Measurements from ENCODE around the gene GNB2. TPM values are rescaled to one million over a fixed set of nuclear protein-coding genes. Genes with fewer than 3 reads are reported as not detected.

GNB2 gene
- total RNA-seq, 1 experiment from 2014 or later: 174 TPM

- no peak overlapping the region for H2BK120ac ChIP-seq (ENCODE audit: low read depth, low read length, poor library complexity, severe bottlenecking)
- no peak overlapping the region for H4K91ac ChIP-seq (ENCODE audit: insufficient read length, low read depth, low read length)
- H3K9me3 Mint-ChIP-seq: no peaks in the 10 kb centered on the region
- no peak overlapping the region for H2AFZ ChIP-seq (ENCODE audit: low read length)
- H4K8ac ChIP-seq (replicated peaks; ENCODE audit: insufficient read length, low read depth, low read length): no peak overlapping the region
- no peak overlapping the region for H3K27ac ChIP-seq (ENCODE audit: insufficient read length, low read depth, low read length)
- H3K27me3 Mint-ChIP-seq (ENCODE audit: low read depth): peaks cover 30% of the 10 kb centered on the region
- no peak overlapping the region for H3K14ac ChIP-seq (ENCODE audit: insufficient read depth, low read length)
- no peak overlapping the region for H2BK5ac ChIP-seq (ENCODE audit: insufficient read length, low read length)
- no peak overlapping the region for H3K56ac ChIP-seq (ENCODE audit: insufficient read length, low read depth, low read length)
- no peaks in the 10 kb centered on the region for H3K9me3 ChIP-seq (ENCODE audit: control insufficient read depth, low read depth, low read length)
- H2BK20ac ChIP-seq (ENCODE audit: low read depth, low read length, poor library complexity, severe bottlenecking): no peak overlapping the region
- no peak overlapping the region for H2AK5ac ChIP-seq (ENCODE audit: insufficient read length, low read length)
- H3K27ac Mint-ChIP-seq: no peak overlapping the region
- no CpG with 5 or more reads among the region's 15 CpGs for WGBS (ENCODE audit: extremely low coverage, insufficient read length, low lambda C conversion rate)
- H4K20me1 ChIP-seq (ENCODE audit: control insufficient read depth, insufficient read depth, insufficient read length): no peaks in the 10 kb centered on the region
- no peak overlapping the region for H3K23ac ChIP-seq (ENCODE audit: insufficient read length, low read depth, low read length)
- no peaks in the 10 kb centered on the region for H3K79me1 ChIP-seq (ENCODE audit: insufficient read depth, low read depth, low read length, poor library complexity, severe bottlenecking)
- no peak overlapping the region for H4K5ac ChIP-seq (ENCODE audit: insufficient read length, low read depth, low read length)
- H2BK15ac ChIP-seq (ENCODE audit: low read depth, low read length): no peak overlapping the region
- peaks cover 9 to 14% of the 10 kb centered on the region in 2 experiments for H3K4me1 Mint-ChIP-seq
- H3K79me2 ChIP-seq (ENCODE audit: insufficient read depth, low read length): no peaks in the 10 kb centered on the region
- H3K4me3 Mint-ChIP-seq: no peak overlapping the region; a peak in 1 of 5 replicates
- H3K36me3 Mint-ChIP-seq (ENCODE audit: insufficient read depth in 1 of 3, low read depth in 3 of 3): peaks cover 0 to 4% (median 0%) of the 10 kb centered on the region in 3 experiments; a peak in 1 of 7 replicates
- DNase-seq: no peak
- peaks cover 3% of the 10 kb centered on the region; the same call in 1 of the 2 replicates for H3K27me3 ChIP-seq (ENCODE audit: insufficient read depth, low read length)
- no peaks in the 10 kb centered on the region for H3K4me1 ChIP-seq (ENCODE audit: insufficient read depth, low read length)
- no peak overlapping the region for H3K9ac ChIP-seq (ENCODE audit: extremely low read depth, insufficient read length, low read length)
- H3K23me2 ChIP-seq (ENCODE audit: insufficient read length, low read depth, low read length, poor library complexity, severe bottlenecking): peaks cover 5% of the 10 kb centered on the region
- no peak for TF ChIP-seq CTCF (conservative IDR thresholded peaks at IDR 0.05)
- no peak overlapping the region for H3K4me2 ChIP-seq (ENCODE audit: insufficient read depth, insufficient read length, low read length)
- H3K4ac ChIP-seq (ENCODE audit: low read depth, low read length): no peak overlapping the region
- no peak overlapping the region for H3K18ac ChIP-seq (ENCODE audit: insufficient read length, low read depth, low read length)
- H3T11ph ChIP-seq (ENCODE audit: low read length): no peak overlapping the region
- no peak overlapping the region for H2BK12ac ChIP-seq (ENCODE audit: insufficient read length, low read depth, low read length)
Measured at GRCh38 chr7:100623951-100624824, 49.4 kb upstream of the GNB2 start.
